GM12874 (cell line): ENCODE measurements around the gene HIC1.

ENCODE experiments used
- TF ChIP-seq, protein P1 (sequence below): IDR thresholded peaks from 2 replicates; pipeline ENCODE4 v1.5.1; 2011; ENCODE audit warnings: low read depth, mild to moderate bottlenecking, control low read depth, low read length, moderate library complexity; ENCODE audit not compliant: insufficient read depth

Gene HIC1

DNA sequence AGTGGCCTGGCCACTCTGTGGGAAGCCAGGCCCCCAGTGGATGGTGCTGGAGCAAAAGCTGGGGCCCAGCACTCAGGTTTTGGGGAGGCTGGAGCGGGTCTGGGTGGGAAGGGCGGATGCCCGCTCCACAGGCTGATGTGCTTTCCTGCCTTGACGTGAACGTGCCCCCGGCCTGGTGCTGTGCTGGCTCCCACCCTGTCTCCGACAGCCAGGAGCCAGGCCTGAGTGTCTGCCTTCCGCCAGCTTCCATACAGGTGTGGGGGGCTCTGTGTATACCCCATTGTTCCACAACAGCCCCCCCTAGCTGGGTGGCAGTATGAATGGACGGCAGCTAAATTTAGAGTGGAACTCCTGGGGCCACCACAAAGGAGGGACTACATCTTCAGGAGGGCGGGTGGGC lies 20.0 kb downstream of the HIC1 start:
- TF ChIP-seq, protein P1, sequence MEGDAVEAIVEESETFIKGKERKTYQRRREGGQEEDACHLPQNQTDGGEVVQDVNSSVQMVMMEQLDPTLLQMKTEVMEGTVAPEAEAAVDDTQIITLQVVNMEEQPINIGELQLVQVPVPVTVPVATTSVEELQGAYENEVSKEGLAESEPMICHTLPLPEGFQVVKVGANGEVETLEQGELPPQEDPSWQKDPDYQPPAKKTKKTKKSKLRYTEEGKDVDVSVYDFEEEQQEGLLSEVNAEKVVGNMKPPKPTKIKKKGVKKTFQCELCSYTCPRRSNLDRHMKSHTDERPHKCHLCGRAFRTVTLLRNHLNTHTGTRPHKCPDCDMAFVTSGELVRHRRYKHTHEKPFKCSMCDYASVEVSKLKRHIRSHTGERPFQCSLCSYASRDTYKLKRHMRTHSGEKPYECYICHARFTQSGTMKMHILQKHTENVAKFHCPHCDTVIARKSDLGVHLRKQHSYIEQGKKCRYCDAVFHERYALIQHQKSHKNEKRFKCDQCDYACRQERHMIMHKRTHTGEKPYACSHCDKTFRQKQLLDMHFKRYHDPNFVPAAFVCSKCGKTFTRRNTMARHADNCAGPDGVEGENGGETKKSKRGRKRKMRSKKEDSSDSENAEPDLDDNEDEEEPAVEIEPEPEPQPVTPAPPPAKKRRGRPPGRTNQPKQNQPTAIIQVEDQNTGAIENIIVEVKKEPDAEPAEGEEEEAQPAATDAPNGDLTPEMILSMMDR = no peak

DNA sequence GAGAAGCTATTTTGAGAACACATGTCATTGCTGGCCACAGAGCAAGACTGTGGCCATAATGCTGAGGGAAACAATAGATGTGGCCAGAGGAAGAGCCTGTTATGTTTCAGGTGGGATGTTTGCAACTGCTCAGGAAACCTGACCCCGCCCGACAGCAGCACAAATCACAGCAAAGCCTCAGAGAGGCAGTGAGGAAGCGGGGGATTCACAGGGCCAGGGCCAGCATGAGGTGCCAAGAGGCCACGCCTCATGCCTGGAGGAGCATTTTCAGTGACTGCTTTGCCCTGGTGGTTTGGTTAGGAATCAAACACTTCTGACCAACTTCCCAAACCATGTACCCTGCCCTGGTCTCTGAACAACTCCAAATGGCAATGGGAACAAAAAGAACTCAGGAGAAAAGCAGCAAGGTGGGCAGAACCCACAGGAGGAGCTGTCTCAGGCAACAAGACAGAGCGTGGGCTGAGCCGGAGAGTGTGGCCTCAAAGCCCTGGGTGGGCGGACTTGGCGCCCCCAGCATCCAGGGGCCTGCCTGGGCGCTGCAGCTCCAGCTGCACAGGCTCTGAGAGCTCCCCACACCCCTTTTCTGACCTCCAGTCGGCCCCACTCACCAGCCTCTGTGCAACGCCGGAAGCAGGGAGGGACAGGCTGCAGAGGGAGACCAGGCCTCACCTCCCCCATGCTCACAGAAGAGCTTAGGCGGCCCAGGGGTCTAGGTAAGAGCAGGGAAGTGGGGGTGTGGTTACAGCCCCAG lies 20.6 kb downstream of the HIC1 start:
- TF ChIP-seq, protein P1 = no peak

DNA sequence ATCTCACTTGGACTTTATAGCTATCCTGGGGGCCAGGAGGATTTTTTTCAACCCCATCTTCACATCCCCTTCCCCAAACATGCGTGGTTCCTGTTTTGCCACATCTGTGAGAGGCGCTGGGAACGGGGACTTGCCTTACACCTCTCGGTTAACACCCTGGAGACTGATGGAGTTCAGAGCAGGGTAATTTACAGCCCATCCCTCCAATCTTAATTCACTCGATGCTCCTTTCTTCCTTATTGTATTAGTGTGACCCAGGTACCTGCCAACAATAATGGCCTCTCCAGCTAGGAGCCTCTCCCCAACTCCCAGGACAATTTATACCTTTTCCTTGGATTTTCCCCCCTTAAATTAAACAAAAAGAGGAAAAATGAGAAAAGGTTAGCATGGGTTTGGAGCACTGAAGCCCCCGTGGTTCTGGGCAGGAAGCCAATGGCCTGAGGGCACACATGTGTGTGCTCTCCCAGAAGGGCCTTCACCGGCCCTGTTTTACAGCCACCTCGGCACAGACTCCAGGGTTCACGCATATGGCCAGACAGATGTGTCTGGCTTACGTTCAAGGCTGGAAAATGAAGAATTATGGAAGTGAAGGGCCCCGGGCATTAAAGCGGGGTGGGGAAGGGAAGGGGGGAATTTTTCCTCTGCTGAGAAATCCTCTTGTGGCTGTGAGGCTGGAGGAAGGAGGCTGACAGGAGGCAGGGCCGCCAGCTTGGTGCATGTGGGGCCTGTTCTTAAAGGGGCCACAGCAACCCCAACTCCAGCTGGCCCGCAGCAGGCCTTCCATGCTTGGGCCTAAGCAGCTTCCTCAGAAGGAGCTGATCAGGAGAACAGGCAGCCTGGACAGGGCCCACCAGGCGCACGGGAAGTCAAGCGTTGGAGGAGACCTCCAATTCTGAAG lies 21.4 kb downstream of the HIC1 start:
- TF ChIP-seq, protein P1 = no peak

DNA sequence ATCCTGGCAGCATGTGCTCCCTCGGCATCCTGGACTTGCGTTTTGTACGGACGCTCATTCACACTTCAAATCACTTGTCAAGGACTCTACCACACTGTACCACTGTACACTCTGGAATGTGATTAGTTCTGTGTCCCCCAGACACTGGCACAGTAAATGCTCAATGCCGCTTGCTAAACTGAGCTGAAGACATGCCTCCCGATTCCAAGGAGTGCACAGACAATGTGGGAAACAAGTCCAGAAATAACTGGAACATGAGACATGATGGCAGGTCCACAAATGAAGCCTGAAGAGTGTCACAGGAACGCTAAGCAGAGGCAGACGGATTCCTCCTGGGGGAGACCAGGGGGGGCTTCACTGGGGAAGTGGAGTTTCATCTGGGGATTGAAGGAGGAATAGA lies 22.1 kb downstream of the HIC1 start:
- TF ChIP-seq, protein P1 = no peak

DNA sequence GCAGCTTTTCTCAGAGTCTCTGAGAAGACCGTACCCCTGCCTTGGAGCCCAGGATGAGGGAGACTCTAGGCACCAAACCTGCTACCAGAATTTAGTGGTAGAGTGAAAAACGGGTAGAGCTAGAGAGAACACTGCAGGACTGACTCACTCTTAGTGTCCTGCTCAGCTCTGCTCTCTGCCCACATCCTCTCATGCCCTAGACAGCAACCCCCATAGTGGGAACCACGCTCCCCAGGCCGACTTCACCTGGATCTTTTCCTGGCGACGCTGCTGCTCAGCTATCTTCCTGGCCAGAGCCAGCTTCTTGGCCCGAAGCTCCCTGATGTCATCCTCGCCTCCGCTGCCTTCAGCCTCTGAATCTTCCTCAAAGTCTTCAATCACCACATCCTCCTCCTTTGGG lies 26.7 kb downstream of the HIC1 start:
- TF ChIP-seq, protein P1 = no peak

DNA sequence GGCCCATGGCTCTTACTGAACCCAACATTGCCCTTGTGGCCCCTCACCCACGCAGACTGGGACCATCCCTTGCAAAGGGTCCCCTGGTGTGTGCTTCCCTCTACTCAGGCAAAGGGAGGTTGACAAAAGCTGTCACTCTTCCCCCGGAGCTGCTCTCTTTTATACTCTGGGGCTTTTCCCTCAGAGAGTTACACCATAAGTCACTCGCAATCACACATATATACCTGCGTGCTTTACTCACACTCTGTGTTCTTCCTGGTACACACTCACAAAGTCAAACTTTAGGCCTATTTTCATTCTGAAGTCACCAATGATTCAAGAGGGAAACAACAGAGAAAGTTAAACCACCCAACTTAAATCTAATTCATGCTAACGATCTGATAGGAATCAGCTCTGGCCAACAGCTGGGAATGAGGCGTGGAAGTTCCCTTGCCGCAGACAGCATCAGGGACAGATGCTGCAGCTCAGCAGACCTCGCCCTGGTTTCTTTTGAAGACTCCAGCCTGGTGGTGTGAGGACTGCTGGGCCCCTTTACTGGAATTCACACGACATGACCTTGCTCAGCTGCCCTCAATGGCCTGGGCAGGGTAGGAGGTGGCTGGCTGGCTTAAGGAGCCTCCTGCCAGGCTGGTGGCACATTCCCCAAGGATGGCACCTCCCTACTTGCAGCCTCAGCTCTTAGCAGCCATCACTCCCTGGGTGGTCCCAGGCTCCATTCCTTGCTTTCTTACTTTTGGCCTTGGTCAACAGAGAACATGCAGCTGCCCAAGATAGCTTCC lies 27.3 kb downstream of the HIC1 start:
- TF ChIP-seq, protein P1 = no peak

DNA sequence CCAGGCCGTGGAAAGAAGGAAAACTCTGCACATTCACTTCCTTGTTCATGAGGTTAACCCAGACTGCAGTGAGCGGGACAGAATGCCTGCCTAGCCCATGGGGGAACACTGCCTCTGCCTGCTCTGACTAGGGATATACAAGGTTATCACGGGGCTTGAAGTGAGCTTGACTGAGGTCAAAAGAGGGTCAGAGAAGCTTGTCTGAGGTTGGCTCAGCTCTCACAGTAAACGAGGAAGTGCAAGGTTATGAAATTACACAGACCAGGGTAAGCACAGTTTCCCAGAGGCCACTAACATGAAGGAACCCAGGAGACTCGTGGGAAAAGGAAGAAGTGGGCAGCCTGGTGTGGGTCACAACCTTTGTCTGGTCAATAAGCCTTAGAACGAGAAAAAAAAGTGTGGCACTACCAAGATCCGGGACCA lies 28.7 kb downstream of the HIC1 start:
- TF ChIP-seq, protein P1 = no peak
